Thyroid gland (tissue), 4 donors: ENCODE measurements around the gene ZBTB16. TPM values are rescaled to one million over a fixed set of nuclear protein-coding genes. Genes with fewer than 3 reads are reported as not detected.

ENCODE experiments used
- DNase-seq, 2 donors: peaks; one replicate each; pipeline ENCODE4 v3.0.0-alpha.2; 2019
- H3K27ac ChIP-seq, 3 donors: fragments of 200-600 bp; sonication (generic); 1 replicate in 2 of 3; 2 replicates in 1 of 3; pipeline ENCODE4 v1.5.1; 2016 to 2019; ENCODE audit warnings: mild to moderate bottlenecking in 1 of 3, moderate library complexity in 1 of 3
- H3K27me3 ChIP-seq: fragments of 200-600 bp; sonication (generic); one replicate; pipeline ENCODE4 v1.5.1; 2019
- H3K36me3 ChIP-seq, 2 donors: fragments of 200-600 bp; sonication (generic); one replicate each; pipeline ENCODE4 v1.5.1; 2016 to 2019
- H3K4me1 ChIP-seq, 2 donors: fragments of 200-600 bp; sonication (generic); one replicate each; pipeline ENCODE4 v1.5.1; 2017 to 2019
- H3K4me3 ChIP-seq, 3 donors: fragments of 200-600 bp; sonication (generic); replicated peaks in 1 of 3; 1 replicate in 2 of 3; 2 replicates in 1 of 3; pipeline ENCODE4 v1.5.1; 2016; ENCODE audit warnings: mild to moderate bottlenecking in 1 of 3
- H3K9me3 ChIP-seq: fragments of 200-600 bp; sonication (generic); one replicate; pipeline ENCODE4 v1.5.1; 2017
- CTCF ChIP-seq, 6 experiments: fragments of 200-600 bp in 3 of 6; fragments of 450-650 bp in 3 of 6; sonication (generic) in 3 of 6; IDR thresholded peaks; one replicate each; pipeline ENCODE4 v1.5.1; 2016 to 2019; ENCODE audit warnings: antibody characterized with exemption in 6 of 6, mild to moderate bottlenecking in 2 of 6, inconsistent platforms in 1 of 6, moderate library complexity in 1 of 6
- POLR2A ChIP-seq, 2 donors: fragments of 450-650 bp; IDR thresholded peaks; one replicate each; pipeline ENCODE4 v1.6.1; 2017; ENCODE audit warnings: antibody characterized with exemption in 2 of 2, mild to moderate bottlenecking in 2 of 2, moderate library complexity in 1 of 2
- WGBS, 2 donors: methylation state at CpG; one replicate each; pipeline ENCODE4 v1.1.5; 2017; 5-methylcytosine and 5-hydroxymethylcytosine counted together
- intact Hi-C: fragments of 100-400 bp; cut with DNase I; formaldehyde crosslinking; loops from one replicate; pipeline ENCODE4 v1.15.1; 2023
- total RNA-seq, 4 donors: library from RNA; depleted of rRNA; stranded (reverse); fragments of >200 nt; gene quantifications; one replicate each; pipeline ENCODE4 v1.2.3, GENCODE V29; 2016

Gene ZBTB16
- total RNA-seq, 4 donors from 2014 or later: 157 to 385 (median 177) TPM

GRCh38 chr11:114162719-114163123, 103.2 kb downstream of the ZBTB16 start:
- Histone ChIP-seq H3K27ac (peak overlapping the region; percentile 99 to 100 (median 100)), H3K4me3 (no peak overlapping the region), H3K9me3 (no peaks in the 10 kb centered on the region), H3K36me3 (peaks cover under 1 to 13% of the 10 kb centered on the region in 2 donors), H3K27me3 (no peaks in the 10 kb centered on the region), H3K4me1 (peaks cover 90 to 95% of the 10 kb centered on the region in 2 donors)
- 2 to 6% methylated on average over 12 of the region's 12 CpGs for WGBS, 2 donors
- TF ChIP-seq POLR2A (IDR thresholded peaks at IDR 0.05) (peak in 1 of 2 donors; percentile 69), CTCF (IDR thresholded peaks at IDR 0.05) (no peak)
- intact Hi-C loops: no loop called here
- peak; percentile 93 to 94 for DNase-seq

GRCh38 chr11:114163229-114163631, 103.7 kb downstream of the ZBTB16 start:
- DNase-seq: peak; percentile 58 to 71
- Histone ChIP-seq H3K9me3 (no peaks in the 10 kb centered on the region), H3K4me1 (peaks cover 90 to 95% of the 10 kb centered on the region in 2 donors), H3K4me3 (no peak overlapping the region), H3K27ac (peak overlapping the region; percentile 99 to 100 (median 100)), H3K27me3 (no peaks in the 10 kb centered on the region), H3K36me3 (peaks cover 0 to 8% of the 10 kb centered on the region in 2 donors)
- WGBS, 2 donors: 41 to 46% methylated on average over 7 of the region's 7 CpGs
- no peak for TF ChIP-seq CTCF (IDR thresholded peaks at IDR 0.05)
- TF ChIP-seq POLR2A (IDR thresholded peaks at IDR 0.05): no peak
- intact Hi-C loops: no loop called here

- DNase-seq: no peak
- Histone ChIP-seq H3K36me3 (peaks cover 0 to 3% of the 10 kb centered on the region in 2 donors), H3K27me3 (no peaks in the 10 kb centered on the region), H3K9me3 (no peaks in the 10 kb centered on the region), H3K4me3 (no peak overlapping the region), H3K27ac (peak overlapping the region; percentile 99 to 100 (median 100)), H3K4me1 (peaks cover 90 to 95% of the 10 kb centered on the region in 2 donors)
- 49% methylated on average over 9 of the region's 9 CpGs for WGBS, 2 donors
- TF ChIP-seq POLR2A (IDR thresholded peaks at IDR 0.05) (peak in 1 of 2 donors; percentile 27), CTCF (IDR thresholded peaks at IDR 0.05) (no peak)
- intact Hi-C loops: no loop called here
These were observed 104.4 kb downstream of the ZBTB16 start for GRCh38 chr11:114163830-114164401.

- H3K4me1 ChIP-seq: peaks cover 90 to 95% of the 10 kb centered on the region in 2 donors
- 96% methylated on average over 9 of the region's 9 CpGs for WGBS, 2 donors
- no peaks in the 10 kb centered on the region for H3K36me3 ChIP-seq
- no peaks in the 10 kb centered on the region for H3K27me3 ChIP-seq
- no peak for DNase-seq
- intact Hi-C loops: no loop called here
- no peaks in the 10 kb centered on the region for H3K9me3 ChIP-seq
- TF ChIP-seq CTCF (IDR thresholded peaks at IDR 0.05) (no peak), POLR2A (IDR thresholded peaks at IDR 0.05) (no peak)
- H3K4me3 ChIP-seq: no peak overlapping the region
- H3K27ac ChIP-seq: peak overlapping the region; percentile 99 to 100 (median 100)
These were observed 105.0 kb downstream of the ZBTB16 start for GRCh38 chr11:114164546-114164945.
